NCI-H1092 treated with DMSO at 0.1 percent for 48 hours (cell line): Measurements from ENCODE around the gene PTPRN2.
A peak's percentile ranks its signal among the peaks of the same experiment; 100 is the strongest.
"Not testable (repeated sequence)": the region's sequence is repeated elsewhere in the genome, so short reads cannot be mapped to it uniquely, and the experiment has no call there.

ENCODE experiments used
- DNase-seq: peaks from one replicate; lab custom pipeline; 2025; lab: John Stamatoyannopoulos, UW

PTPRN2 gene

GRCh38 chr7:158516524-158516923 lies 71.1 kb downstream of the PTPRN2 start:
- DNase-seq, result no peak

- no peak for DNase-seq
Observed at GRCh38 chr7:158512869-158513268, 74.8 kb downstream of the PTPRN2 start.

GRCh38 chr7:158512042-158512441 lies 75.6 kb downstream of the PTPRN2 start:
- DNase-seq, result no peak

GRCh38 chr7:158508802-158509385 lies 78.7 kb downstream of the PTPRN2 start:
- no peak for DNase-seq

- not testable (repeated sequence) for DNase-seq
Observed at GRCh38 chr7:158508321-158508720, 79.3 kb downstream of the PTPRN2 start.

GRCh38 chr7:158507917-158508316 lies 79.7 kb downstream of the PTPRN2 start:
- no peak for DNase-seq

GRCh38 chr7:158507175-158507574 lies 80.4 kb downstream of the PTPRN2 start:
- DNase-seq, result not testable (repeated sequence)

GRCh38 chr7:158506626-158507025 lies 81.0 kb downstream of the PTPRN2 start:
- DNase-seq, result no peak

- no peak for DNase-seq
Observed at GRCh38 chr7:158505683-158506082, 81.9 kb downstream of the PTPRN2 start.

GRCh38 chr7:158502068-158502750 lies 85.4 kb downstream of the PTPRN2 start:
- no peak for DNase-seq

- no peak for DNase-seq
Observed at GRCh38 chr7:158501393-158502067, 86.1 kb downstream of the PTPRN2 start.

- no peak for DNase-seq
Observed at GRCh38 chr7:158500651-158501052, 87.0 kb downstream of the PTPRN2 start.

- DNase-seq, result peak; percentile 47
Observed at GRCh38 chr7:158499082-158499455, 88.6 kb downstream of the PTPRN2 start.

- peak; percentile 40 for DNase-seq
Observed at GRCh38 chr7:158498443-158499081, 89.1 kb downstream of the PTPRN2 start.

- DNase-seq, result no peak
Observed at GRCh38 chr7:158497627-158498026, 90.0 kb downstream of the PTPRN2 start.

GRCh38 chr7:158495786-158496185 lies 91.8 kb downstream of the PTPRN2 start:
- DNase-seq, result peak; percentile 88

GRCh38 chr7:158495216-158495615 lies 92.4 kb downstream of the PTPRN2 start:
- DNase-seq, result no peak

- DNase-seq, result no peak
Observed at GRCh38 chr7:158494643-158495042, 93.0 kb downstream of the PTPRN2 start.

- no peak for DNase-seq
Observed at GRCh38 chr7:158494162-158494586, 93.4 kb downstream of the PTPRN2 start.

GRCh38 chr7:158492367-158492764 lies 95.3 kb downstream of the PTPRN2 start:
- DNase-seq, result peak; percentile 41

GRCh38 chr7:158491094-158491493 lies 96.5 kb downstream of the PTPRN2 start:
- DNase-seq, result no peak

- no peak for DNase-seq
Observed at GRCh38 chr7:158490171-158490782, 97.3 kb downstream of the PTPRN2 start.
